GM12892 (cell line): ENCODE results near the gene PLCE1.

Experiments used
- POLR2A ChIP-seq: IDR thresholded peaks from 2 replicates; pipeline ENCODE4 v1.6.1; 2011; ENCODE audit warnings: low read depth, low read length, control low read depth
- POLR2AphosphoS5 ChIP-seq: IDR thresholded peaks from 2 replicates; pipeline ENCODE4 v1.6.1; 2011; ENCODE audit warnings: low read depth, low read length, control low read depth
- TAF1 ChIP-seq: IDR thresholded peaks from 2 replicates; pipeline ENCODE4 v1.6.1; 2011; ENCODE audit warnings: low read depth, mild to moderate bottlenecking, control low read depth, low read length, borderline replicate concordance

DNA sequence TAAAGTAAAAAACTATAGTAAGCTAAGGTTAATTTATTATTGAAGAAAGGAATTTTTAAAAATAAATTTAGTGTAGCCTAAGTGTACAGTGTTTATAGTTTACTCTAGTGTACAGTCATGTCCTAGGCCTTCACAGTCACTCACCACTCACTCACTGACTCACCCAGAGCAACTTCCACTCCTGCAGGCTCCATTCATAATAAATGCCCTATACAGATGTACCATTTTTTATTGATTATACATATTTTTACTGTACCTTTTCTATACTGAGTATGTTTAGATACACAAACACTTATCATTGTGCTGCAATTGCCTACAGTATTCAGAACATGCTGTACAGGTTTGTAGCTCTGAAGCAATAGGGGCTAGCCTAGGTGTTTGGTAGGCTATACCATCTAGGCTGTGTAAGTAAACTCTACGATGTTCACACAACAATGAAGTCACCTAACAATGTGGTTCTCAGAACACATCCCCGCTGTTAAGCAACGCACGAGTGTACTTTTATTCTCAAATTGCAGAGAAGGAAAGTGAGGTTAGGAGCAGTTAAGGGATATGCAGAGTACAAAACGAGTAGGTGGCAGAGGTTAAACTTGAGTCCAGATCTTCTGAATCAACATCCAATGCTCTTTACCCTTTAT is 38.9 kb upstream of the PLCE1 start:
- TF ChIP-seq POLR2A (no peak), POLR2AphosphoS5 (no peak), TAF1 (no peak)
